ENCODE measurements around the gene AKTIP. TPM values are rescaled to one million over a fixed set of nuclear protein-coding genes. Genes with fewer than 3 reads are reported as not detected.
A peak's percentile ranks its signal among the peaks of the same experiment; 100 is the strongest.
"Not testable (repeated sequence)": the region's sequence is repeated elsewhere in the genome, so short reads cannot be mapped to it uniquely, and the experiment has no call there.

AKTIP gene
- 22.6 and 31.2 TPM in 2 replicates for total RNA-seq (2014; rRNA removed; shearing (Covaris generic); ENCODE audit: low replicate concordance)

GRCh38 chr16:53502331-53503269 lies at the start of gene AKTIP:
Gene AKTIP (minus strand): TSS chr16:53503209. CDS start chr16:53500259, 2,950 bp downstream.
- Histone ChIP-seq H3K27me3 (no peaks in the 10 kb centered on the region), H3K36me3 (peaks cover 3% of the 10 kb centered on the region; the same call in 1 of the 2 replicates), H3K9me3 (no peaks in the 10 kb centered on the region), H3K4me3 (peak within 1 kb of the TSS; percentile 85)
- DNase-seq, result peak; percentile 40

- peak; percentile 78 for DNase-seq
- Histone ChIP-seq H3K27me3 (no peaks in the 10 kb centered on the region; the same call in none of the 2 replicates), H3K9me3 (no peaks in the 10 kb centered on the region), H3K36me3 (no peaks in the 10 kb centered on the region), H3K4me3 (no peak overlapping the region)
Measured at GRCh38 chr16:53549970-53550690, 47.1 kb upstream of the AKTIP start.

GRCh38 chr16:53546988-53547391 lies 44.0 kb upstream of the AKTIP start:
- H3K36me3 ChIP-seq, result no peaks in the 10 kb centered on the region
- H3K9me3 ChIP-seq, result no peaks in the 10 kb centered on the region
- H3K27me3 ChIP-seq, result no peaks in the 10 kb centered on the region; the same call in none of the 2 replicates
- no peak for DNase-seq
- no peak overlapping the region for H3K4me3 ChIP-seq

- H3K27me3 ChIP-seq, result no peaks in the 10 kb centered on the region; the same call in none of the 2 replicates
- DNase-seq, result no peak
- no peaks in the 10 kb centered on the region; the same call in 1 of the 2 replicates for H3K9me3 ChIP-seq
- H3K36me3 ChIP-seq, result no peaks in the 10 kb centered on the region
- H3K4me3 ChIP-seq, result no peak overlapping the region
Measured at GRCh38 chr16:53545433-53545832, 42.4 kb upstream of the AKTIP start.

- H3K27me3 ChIP-seq, result no peaks in the 10 kb centered on the region; the same call in 1 of the 2 replicates
- no peaks in the 10 kb centered on the region; the same call in 1 of the 2 replicates for H3K9me3 ChIP-seq
- no peak for DNase-seq
- no peak overlapping the region for H3K4me3 ChIP-seq
- no peaks in the 10 kb centered on the region for H3K36me3 ChIP-seq
Measured at GRCh38 chr16:53542283-53542682, 39.3 kb upstream of the AKTIP start.

- Histone ChIP-seq H3K36me3 (no peaks in the 10 kb centered on the region), H3K4me3 (no peak overlapping the region), H3K9me3 (no peaks in the 10 kb centered on the region; the same call in 1 of the 2 replicates), H3K27me3 (no peaks in the 10 kb centered on the region; the same call in 1 of the 2 replicates)
- DNase-seq, result no peak
Measured at GRCh38 chr16:53541326-53541725, 38.3 kb upstream of the AKTIP start.

GRCh38 chr16:53539759-53540718 lies 37.0 kb upstream of the AKTIP start:
- DNase-seq, H3K4me3 ChIP-seq, H3K9me3 ChIP-seq, H3K36me3 ChIP-seq, H3K27me3 ChIP-seq: not testable (repeated sequence)

- H3K9me3 ChIP-seq, H3K36me3 ChIP-seq, H3K27me3 ChIP-seq, H3K4me3 ChIP-seq, DNase-seq: not testable (repeated sequence)
Measured at GRCh38 chr16:53539346-53539745, 36.3 kb upstream of the AKTIP start.

GRCh38 chr16:53537626-53538025 lies 34.6 kb upstream of the AKTIP start:
- no peaks in the 10 kb centered on the region; the same call in 1 of the 2 replicates for H3K9me3 ChIP-seq
- no peak overlapping the region for H3K4me3 ChIP-seq
- no peaks in the 10 kb centered on the region for H3K27me3 ChIP-seq
- H3K36me3 ChIP-seq, result no peaks in the 10 kb centered on the region
- DNase-seq, result no peak

GRCh38 chr16:53534206-53534605 lies 31.2 kb upstream of the AKTIP start:
- H3K4me3 ChIP-seq, result no peak overlapping the region
- no peaks in the 10 kb centered on the region for H3K36me3 ChIP-seq
- H3K27me3 ChIP-seq, result no peaks in the 10 kb centered on the region
- no peaks in the 10 kb centered on the region for H3K9me3 ChIP-seq
- DNase-seq, result no peak

GRCh38 chr16:53530741-53531140 lies 27.7 kb upstream of the AKTIP start:
- no peaks in the 10 kb centered on the region for H3K9me3 ChIP-seq
- H3K4me3 ChIP-seq, result no peak overlapping the region
- H3K27me3 ChIP-seq, result 0 out of 2 replicates have a peak, but pooled peaks cover 3% of the 10 kb centered on the region
- DNase-seq, result no peak
- no peaks in the 10 kb centered on the region for H3K36me3 ChIP-seq

- 0 out of 2 replicates have a peak, but pooled peaks cover 3% of the 10 kb centered on the region for H3K27me3 ChIP-seq
- no peaks in the 10 kb centered on the region for H3K9me3 ChIP-seq
Measured at GRCh38 chr16:53530046-53530445, 27.0 kb upstream of the AKTIP start.

GRCh38 chr16:53529513-53529912 lies 26.5 kb upstream of the AKTIP start:
- DNase-seq, result no peak
- Histone ChIP-seq H3K4me3 (no peak overlapping the region), H3K27me3 (0 out of 2 replicates have a peak, but pooled peaks cover 3% of the 10 kb centered on the region), H3K36me3 (no peaks in the 10 kb centered on the region), H3K9me3 (no peaks in the 10 kb centered on the region)

More at GRCh38 chr16:53530046-53530445, 27.0 kb upstream of the AKTIP start:
- Histone ChIP-seq H3K36me3 (no peaks in the 10 kb centered on the region), H3K4me3 (no peak overlapping the region)
- DNase-seq, result no peak

- Histone ChIP-seq H3K27me3 (0 out of 2 replicates have a peak, but pooled peaks cover 3% of the 10 kb centered on the region), H3K4me3 (no peak overlapping the region), H3K9me3 (no peaks in the 10 kb centered on the region), H3K36me3 (no peaks in the 10 kb centered on the region)
- no peak for DNase-seq
Measured at GRCh38 chr16:53528797-53529196, 25.8 kb upstream of the AKTIP start.

GRCh38 chr16:53523971-53524548 lies 21.1 kb upstream of the AKTIP start:
- DNase-seq, result no peak
- Histone ChIP-seq H3K36me3 (no peaks in the 10 kb centered on the region), H3K27me3 (0 out of 2 replicates have a peak, but pooled peaks cover 3% of the 10 kb centered on the region), H3K4me3 (no peak overlapping the region), H3K9me3 (no peaks in the 10 kb centered on the region)
